Activated CD8-positive, alpha-beta T cell treated with anti-CD3 and anti-CD28 coated beads, Interleukin-2, amount 10 ng/mL, durations not matched to agents 7 days and 5 days (primary cell): Measurements from ENCODE around the gene SOX9. TPM values are rescaled to one million over a fixed set of nuclear protein-coding genes. Genes with fewer than 3 reads are reported as not detected.
"Not testable (repeated sequence)": the region's sequence is repeated elsewhere in the genome, so short reads cannot be mapped to it uniquely, and the experiment has no call there.

ENCODE experiments used
- ATAC-seq: fragments of 150-1000 bp; cut with Tn5 transposase; one replicate; pipeline ENCODE4 v1.10.0; 2021; ENCODE audit warnings: moderate library complexity
- CTCF ChIA-PET: fragments of 350-600 bp; sonication (Branson Sonifier 250); formaldehyde crosslinking; loops from one replicate; lab custom pipeline; 2021; ENCODE audit warnings: antibody characterized with exemption; lab: Charles Lee
- POLR2A ChIA-PET: fragments of 350-600 bp; sonication (Branson Sonifier 250); formaldehyde crosslinking; loops from one replicate; lab custom pipeline; 2021; ENCODE audit warnings: antibody characterized with exemption; lab: Charles Lee
- DNase-seq: peaks from one replicate; pipeline ENCODE4 v3.0.0-alpha.2; 2020
- H3K27ac Mint-ChIP-seq: one replicate; pipeline ENCODE4 v1.8.0; 2021; ENCODE audit warnings: mild to moderate bottlenecking, mixed read lengths
- H3K27me3 Mint-ChIP-seq: one replicate; pipeline ENCODE4 v1.8.0; 2021; ENCODE audit warnings: low read depth, mixed read lengths
- H3K36me3 Mint-ChIP-seq: one replicate; pipeline ENCODE4 v1.8.0; 2021; ENCODE audit warnings: low read depth, mixed read lengths
- H3K4me1 Mint-ChIP-seq: one replicate; pipeline ENCODE4 v1.8.0; 2021; ENCODE audit warnings: low read depth, mixed read lengths
- H3K4me3 Mint-ChIP-seq: one replicate; pipeline ENCODE4 v1.8.0; 2021; ENCODE audit warnings: mild to moderate bottlenecking, mixed read lengths
- H3K9me3 Mint-ChIP-seq: one replicate; pipeline ENCODE4 v1.8.0; 2022; ENCODE audit warnings: mixed read lengths; ENCODE audit not compliant: insufficient read depth
- total RNA-seq, 2 experiments: library from RNA; stranded (reverse); gene quantifications; one replicate each; pipeline ENCODE4 v1.2.3, GENCODE V29; 2021

SOX9 gene
- total RNA-seq, 2 experiments from 2014 or later, result not detected

DNA sequence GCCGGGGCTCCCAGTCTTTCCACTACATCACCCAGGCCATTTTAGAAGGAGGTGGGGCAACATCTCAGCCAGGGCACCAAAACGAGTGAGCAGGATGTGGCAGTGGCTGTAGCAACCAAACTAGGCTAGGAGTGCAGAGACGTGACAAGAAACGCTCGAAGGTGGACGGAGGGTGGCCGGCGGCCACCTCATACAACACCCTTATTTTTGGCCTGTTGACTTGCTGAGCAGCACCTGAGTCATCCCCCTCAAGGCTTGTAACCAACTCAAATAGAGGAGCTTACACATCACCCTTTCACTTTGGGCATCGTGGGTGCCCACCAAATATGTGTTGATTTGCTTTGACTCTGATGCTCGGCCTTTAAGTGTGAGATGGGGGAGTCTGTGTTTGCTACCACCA lies 23.7 kb upstream of the SOX9 start:
- no peaks in the 10 kb centered on the region for H3K9me3 Mint-ChIP-seq
- H3K27me3 Mint-ChIP-seq, result no peaks in the 10 kb centered on the region
- no peak overlapping the region for H3K4me3 Mint-ChIP-seq
- ATAC-seq, result no peak
- POLR2A ChIA-PET, result no interaction called here
- CTCF ChIA-PET, result no interaction called here
- H3K36me3 Mint-ChIP-seq, result no peaks in the 10 kb centered on the region
- H3K4me1 Mint-ChIP-seq, result no peaks in the 10 kb centered on the region
- H3K27ac Mint-ChIP-seq, result no peak overlapping the region
- no peak for DNase-seq

DNA sequence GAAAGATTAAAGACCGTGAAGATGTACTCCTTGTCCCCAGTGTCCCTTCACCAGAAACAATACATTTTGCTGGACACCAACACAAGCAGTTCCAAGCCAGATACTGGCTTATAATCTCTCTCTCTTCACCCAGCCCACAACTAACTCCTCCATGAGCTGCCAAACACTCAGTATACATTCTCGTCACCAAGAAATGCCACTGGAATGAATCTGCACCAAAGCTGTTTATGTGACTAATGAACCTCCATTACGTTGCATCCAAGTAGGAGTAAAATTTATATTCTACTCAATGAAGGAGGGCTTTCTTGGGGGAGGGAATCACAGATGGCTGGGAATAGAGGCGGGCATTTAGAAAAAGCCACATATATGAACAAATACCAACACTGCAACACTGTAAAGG lies 20.9 kb upstream of the SOX9 start:
- ATAC-seq, result no peak
- Mint-ChIP-seq H3K27ac (no peak overlapping the region), H3K36me3 (no peaks in the 10 kb centered on the region), H3K9me3 (no peaks in the 10 kb centered on the region), H3K27me3 (no peaks in the 10 kb centered on the region), H3K4me1 (no peaks in the 10 kb centered on the region), H3K4me3 (no peak overlapping the region)
- ChIA-PET POLR2A (no interaction called here), CTCF (no interaction called here)
- no peak for DNase-seq

DNA sequence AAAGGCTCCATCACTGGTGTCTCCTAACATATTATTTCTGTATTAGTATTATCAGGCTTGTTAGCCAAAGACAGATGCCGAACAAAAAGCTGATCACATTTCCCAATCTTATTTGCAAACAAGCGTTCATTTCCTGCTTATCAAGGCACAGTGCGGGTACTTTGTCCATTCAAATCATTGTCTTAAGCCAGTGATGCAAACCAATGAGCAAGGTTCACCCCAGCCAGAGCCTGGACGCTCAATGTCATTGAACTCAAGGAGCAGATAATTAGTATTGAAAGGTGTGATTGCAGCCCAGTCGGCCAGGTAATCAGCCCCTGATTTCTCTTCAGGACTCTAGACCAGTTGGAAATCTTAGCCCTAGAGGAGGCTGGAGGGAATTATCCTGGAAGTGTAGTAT lies 20.4 kb upstream of the SOX9 start:
- Mint-ChIP-seq H3K36me3 (no peaks in the 10 kb centered on the region), H3K4me1 (no peaks in the 10 kb centered on the region), H3K4me3 (no peak overlapping the region), H3K9me3 (no peaks in the 10 kb centered on the region), H3K27me3 (no peaks in the 10 kb centered on the region), H3K27ac (no peak overlapping the region)
- DNase-seq (no peak), ATAC-seq (no peak)
- CTCF ChIA-PET, result no interaction called here
- POLR2A ChIA-PET, result no interaction called here

DNA sequence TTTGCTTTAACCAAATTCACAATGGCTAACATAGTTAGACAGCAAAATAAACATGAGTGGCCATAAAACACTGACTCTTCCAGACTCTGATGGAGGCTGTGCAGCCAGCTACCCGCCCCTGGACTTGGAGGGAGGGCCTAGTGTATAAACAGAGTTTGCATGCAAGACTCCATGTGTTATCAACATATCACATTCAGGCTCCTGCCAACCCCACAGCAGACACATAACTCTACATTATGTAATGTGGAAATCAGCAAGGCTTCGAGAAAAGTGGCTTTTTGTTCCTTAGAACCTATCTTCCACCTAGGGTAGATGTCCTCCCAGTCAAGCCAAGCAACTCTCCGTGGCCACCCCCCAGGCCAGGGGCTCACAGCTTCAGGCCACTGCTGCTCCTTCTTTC lies 19.3 kb upstream of the SOX9 start:
- CTCF ChIA-PET, result no interaction called here
- POLR2A ChIA-PET, result no interaction called here
- H3K27ac Mint-ChIP-seq, result no peak overlapping the region
- H3K27me3 Mint-ChIP-seq, result no peaks in the 10 kb centered on the region
- H3K4me1 Mint-ChIP-seq, result no peaks in the 10 kb centered on the region
- DNase-seq (no peak), ATAC-seq (no peak)
- no peaks in the 10 kb centered on the region for H3K36me3 Mint-ChIP-seq
- no peak overlapping the region for H3K4me3 Mint-ChIP-seq
- no peaks in the 10 kb centered on the region for H3K9me3 Mint-ChIP-seq

DNA sequence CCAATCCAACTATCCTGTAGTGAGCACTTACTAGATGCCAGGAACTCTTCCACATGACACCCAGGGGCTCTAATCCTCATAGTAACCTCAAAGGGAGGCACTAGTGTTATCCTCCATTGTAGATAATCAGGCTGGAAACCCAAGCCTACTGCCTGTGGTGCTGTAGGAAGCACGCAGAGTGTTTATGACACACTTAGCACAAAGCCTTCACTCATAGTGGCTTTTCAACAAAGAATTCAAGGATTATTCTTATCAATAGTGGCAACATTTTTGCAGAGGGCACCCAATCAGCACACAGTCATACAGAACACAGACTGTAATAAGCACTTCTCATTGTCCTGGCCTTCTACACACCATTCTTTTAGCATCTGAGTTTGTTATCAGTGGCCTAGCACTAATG lies 18.5 kb upstream of the SOX9 start:
- ATAC-seq, result no peak
- H3K9me3 Mint-ChIP-seq, result no peaks in the 10 kb centered on the region
- DNase-seq, result no peak
- ChIA-PET CTCF (no interaction called here), POLR2A (no interaction called here)
- no peaks in the 10 kb centered on the region for H3K27me3 Mint-ChIP-seq
- H3K4me3 Mint-ChIP-seq, result no peak overlapping the region
- no peaks in the 10 kb centered on the region for H3K36me3 Mint-ChIP-seq
- H3K4me1 Mint-ChIP-seq, result no peaks in the 10 kb centered on the region
- H3K27ac Mint-ChIP-seq, result no peak overlapping the region

DNA sequence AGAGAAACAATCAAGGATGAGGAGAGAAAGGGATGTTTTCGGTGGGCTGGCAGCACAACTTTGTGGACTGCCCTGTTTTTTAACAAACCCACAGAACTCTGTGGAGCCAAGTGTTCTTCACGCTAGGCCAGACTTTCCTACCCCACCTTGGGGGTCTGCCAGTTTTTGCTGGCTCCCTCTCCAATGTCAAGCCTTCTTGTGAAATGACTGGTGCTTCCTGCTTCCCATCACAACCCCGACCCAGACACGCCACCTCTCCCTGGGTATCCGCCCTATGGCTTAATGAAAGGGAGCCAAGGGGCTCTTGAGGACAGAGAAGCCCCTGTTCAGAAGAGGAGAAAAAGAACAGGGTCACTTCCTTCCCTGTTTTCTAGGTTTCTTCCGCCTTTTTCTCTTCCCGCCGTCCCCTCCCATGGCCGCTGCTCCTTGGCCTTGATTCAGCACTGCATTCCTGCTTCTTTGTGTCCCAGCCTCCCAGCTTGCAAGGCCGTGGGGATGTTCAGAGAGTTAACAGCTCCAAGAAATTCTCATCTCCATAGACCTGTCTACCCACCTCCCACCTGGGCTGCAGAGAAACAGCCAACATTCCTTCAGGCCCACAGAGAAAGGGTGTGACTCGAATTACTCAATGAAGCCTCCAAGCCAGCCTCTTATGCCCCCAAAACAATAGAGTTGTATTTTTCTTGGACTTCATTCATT lies 16.5 kb upstream of the SOX9 start:
- no peak for ATAC-seq
- POLR2A ChIA-PET, result no interaction called here
- H3K9me3 Mint-ChIP-seq, result no peaks in the 10 kb centered on the region

DNA sequence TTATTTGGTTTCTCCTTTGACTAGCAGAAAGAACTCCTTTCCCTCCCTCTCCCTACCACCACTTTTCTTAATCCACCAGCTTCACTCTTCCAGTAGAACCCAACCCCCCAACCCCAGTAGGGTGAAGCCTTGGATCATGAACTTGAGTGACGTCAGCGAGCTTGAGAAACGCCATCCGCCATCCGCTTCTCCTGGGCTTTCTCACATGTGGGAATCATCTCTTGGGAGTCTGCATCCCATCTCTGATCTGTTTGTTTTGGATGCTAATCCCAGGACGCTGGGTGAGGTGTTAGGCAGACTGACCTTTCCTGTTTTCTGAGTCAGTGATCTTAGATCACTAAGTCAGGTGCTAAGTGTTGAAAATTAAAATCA lies 16.0 kb upstream of the SOX9 start:
- Mint-ChIP-seq H3K36me3 (no peaks in the 10 kb centered on the region), H3K27me3 (no peaks in the 10 kb centered on the region), H3K27ac (no peak overlapping the region), H3K9me3 (no peaks in the 10 kb centered on the region), H3K4me3 (no peak overlapping the region), H3K4me1 (no peaks in the 10 kb centered on the region)
- ChIA-PET POLR2A (no interaction called here), CTCF (no interaction called here)
- DNase-seq (no peak), ATAC-seq (no peak)

More for the DNA sequence above, 16.5 kb upstream of the SOX9 start:
- no peak overlapping the region for H3K4me3 Mint-ChIP-seq
- no peaks in the 10 kb centered on the region for H3K4me1 Mint-ChIP-seq
- H3K27ac Mint-ChIP-seq, result no peak overlapping the region
- H3K36me3 Mint-ChIP-seq, result no peaks in the 10 kb centered on the region
- H3K27me3 Mint-ChIP-seq, result no peaks in the 10 kb centered on the region
- CTCF ChIA-PET, result no interaction called here
- no peak for DNase-seq

DNA sequence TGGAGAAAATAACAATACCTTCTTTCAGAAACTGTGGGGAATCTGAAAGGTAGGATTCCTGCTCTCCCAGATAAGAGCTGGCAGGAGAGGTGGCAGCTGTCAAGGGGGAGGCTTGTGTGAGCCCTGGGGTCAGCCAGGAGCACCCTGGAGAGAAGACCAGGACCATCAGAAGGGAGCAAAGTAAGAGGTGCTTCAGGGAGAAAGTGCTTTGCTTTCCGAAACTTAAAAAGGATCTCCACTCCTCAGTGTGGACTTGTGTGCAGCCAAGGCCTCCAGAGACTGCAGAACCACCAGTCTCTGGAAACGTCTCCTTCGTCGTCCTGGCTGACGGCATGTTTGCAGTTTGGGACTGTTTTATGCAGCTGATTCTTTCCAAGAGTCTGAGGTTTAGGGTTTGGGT lies 13.7 kb upstream of the SOX9 start:
- DNase-seq, result no peak
- CTCF ChIA-PET, result no interaction called here
- ATAC-seq, result no peak
- POLR2A ChIA-PET, result no interaction called here
- Mint-ChIP-seq H3K4me3 (no peak overlapping the region), H3K36me3 (no peaks in the 10 kb centered on the region), H3K27me3 (no peaks in the 10 kb centered on the region), H3K4me1 (no peaks in the 10 kb centered on the region), H3K9me3 (no peaks in the 10 kb centered on the region), H3K27ac (no peak overlapping the region)

DNA sequence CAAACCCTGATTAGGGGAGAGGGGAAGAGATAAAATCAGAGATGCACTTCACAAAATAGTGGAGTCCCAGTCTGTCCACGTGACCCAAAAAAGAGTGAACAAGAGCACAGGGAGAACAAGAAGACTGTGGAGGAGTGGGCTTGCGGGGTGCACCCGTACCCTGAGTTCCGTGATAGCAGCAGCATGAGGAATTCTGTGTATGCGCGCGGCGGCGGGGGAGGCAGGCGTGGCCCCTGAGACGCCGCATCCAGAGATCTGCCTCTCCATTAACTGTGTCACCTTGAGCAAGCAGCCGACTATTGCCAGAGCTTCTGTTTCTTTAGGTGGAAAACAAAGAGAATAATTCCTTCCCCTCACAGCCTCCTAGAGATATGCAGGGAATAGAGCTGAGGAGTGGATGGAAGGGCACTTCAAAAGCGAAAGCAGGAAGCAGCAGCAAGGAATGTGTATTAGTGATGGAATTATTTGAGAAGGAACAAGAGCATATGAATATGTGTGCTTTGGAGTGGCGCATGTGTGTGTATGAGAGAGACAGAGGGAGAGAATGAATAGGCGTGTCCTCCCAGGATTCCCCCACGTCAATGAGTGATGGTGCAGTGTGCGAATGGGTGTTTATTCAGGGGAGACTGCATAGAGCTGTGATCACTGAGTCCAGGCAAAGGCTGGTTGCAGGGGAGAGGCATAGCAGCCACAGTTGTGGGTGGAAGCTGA lies 10.4 kb upstream of the SOX9 start:
- Mint-ChIP-seq H3K9me3 (no peaks in the 10 kb centered on the region), H3K27ac (no peak overlapping the region), H3K27me3 (peaks cover 4% of the 10 kb centered on the region), H3K36me3 (no peaks in the 10 kb centered on the region), H3K4me3 (no peak overlapping the region), H3K4me1 (no peaks in the 10 kb centered on the region)
- ChIA-PET CTCF (no interaction called here), POLR2A (no interaction called here)
- DNase-seq (no peak), ATAC-seq (no peak)

DNA sequence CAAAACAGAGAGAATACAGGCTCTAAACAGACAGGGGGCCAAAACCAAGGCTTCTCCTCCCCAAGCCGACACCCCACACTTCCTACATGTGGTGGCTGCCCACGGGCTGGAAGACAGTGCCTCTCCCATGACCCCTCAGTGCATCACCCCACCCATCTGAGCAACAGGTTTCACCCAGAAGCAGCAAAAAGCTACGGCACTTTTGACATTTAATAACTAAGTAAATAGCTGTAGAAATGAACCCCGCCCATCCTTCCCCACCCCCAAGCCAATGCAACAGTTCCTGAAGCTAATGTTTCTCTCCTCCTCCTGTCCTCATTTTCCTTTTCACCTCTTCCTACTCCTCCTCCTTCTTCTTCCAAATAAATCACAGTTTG lies 9.9 kb upstream of the SOX9 start:
- ATAC-seq (no peak), DNase-seq (no peak)
- no peaks in the 10 kb centered on the region for H3K36me3 Mint-ChIP-seq
- no peak overlapping the region for H3K27ac Mint-ChIP-seq
- POLR2A ChIA-PET, result no interaction called here
- CTCF ChIA-PET, result no interaction called here
- no peak overlapping the region for H3K4me3 Mint-ChIP-seq
- peaks cover 6% of the 10 kb centered on the region for H3K27me3 Mint-ChIP-seq
- H3K4me1 Mint-ChIP-seq, result no peaks in the 10 kb centered on the region
- H3K9me3 Mint-ChIP-seq, result no peaks in the 10 kb centered on the region

DNA sequence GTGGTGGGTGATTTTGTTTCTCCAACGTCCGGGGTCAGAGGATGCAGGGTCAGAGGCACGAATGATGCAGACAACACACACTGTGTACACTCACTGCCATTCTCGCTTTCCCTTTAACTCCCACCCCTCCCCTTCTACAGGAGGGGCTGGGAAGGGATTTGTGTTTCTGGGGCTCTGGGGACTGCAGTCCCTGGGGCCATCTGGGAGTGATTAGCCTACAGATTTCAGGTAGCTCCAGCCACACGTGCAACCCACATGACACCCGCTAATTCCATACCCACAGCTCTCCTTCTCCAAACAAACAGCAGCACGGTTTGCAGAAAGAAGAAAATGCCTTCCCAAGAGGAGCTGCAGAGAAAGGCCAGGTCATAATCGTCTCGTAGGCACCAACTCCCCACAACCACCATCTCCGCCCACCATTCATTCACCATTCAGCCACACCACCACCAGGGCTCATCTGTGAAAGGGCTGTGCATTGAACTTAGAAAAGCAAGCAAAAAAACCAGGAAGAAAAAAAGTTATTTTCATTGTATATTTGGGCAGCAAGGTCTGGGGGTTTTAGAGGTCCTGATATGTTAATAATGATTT lies 9.4 kb upstream of the SOX9 start:
- peaks cover 10% of the 10 kb centered on the region for H3K27me3 Mint-ChIP-seq
- H3K9me3 Mint-ChIP-seq, result no peaks in the 10 kb centered on the region
- no peak for DNase-seq
- no peak for ATAC-seq
- no peaks in the 10 kb centered on the region for H3K4me1 Mint-ChIP-seq
- H3K36me3 Mint-ChIP-seq, result no peaks in the 10 kb centered on the region
- H3K4me3 Mint-ChIP-seq, result no peak overlapping the region
- ChIA-PET POLR2A (no interaction called here), CTCF (no interaction called here)
- H3K27ac Mint-ChIP-seq, result no peak overlapping the region

DNA sequence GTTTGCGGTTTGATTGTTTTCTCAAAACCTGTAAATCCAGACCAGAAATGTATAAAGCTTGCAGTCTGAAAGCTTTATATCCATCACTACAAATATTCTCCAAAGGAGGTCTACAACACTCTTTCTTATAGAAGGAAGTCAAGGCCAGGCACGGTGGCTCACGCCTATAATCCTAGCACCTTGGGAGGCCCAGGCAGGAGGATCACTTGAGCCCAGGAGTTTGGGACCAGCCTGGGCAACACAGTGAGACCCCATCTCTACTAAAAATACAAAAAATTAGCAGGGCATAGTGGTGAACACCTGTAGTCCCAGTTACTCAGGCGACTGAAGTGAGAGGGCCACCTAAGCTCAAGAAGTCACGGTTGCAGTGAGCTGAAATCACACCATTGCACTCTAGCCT lies 8.9 kb upstream of the SOX9 start:
- H3K27ac Mint-ChIP-seq, H3K4me3 Mint-ChIP-seq, POLR2A ChIA-PET, ATAC-seq, H3K9me3 Mint-ChIP-seq, DNase-seq, CTCF ChIA-PET, H3K4me1 Mint-ChIP-seq, H3K36me3 Mint-ChIP-seq: not testable (repeated sequence)
- H3K27me3 Mint-ChIP-seq, result peaks cover 15% of the 10 kb centered on the region
